ENCODE data around the gene RYR3. TPM values are rescaled to one million over a fixed set of nuclear protein-coding genes. Genes with fewer than 3 reads are reported as not detected.

RYR3 gene
- total RNA-seq, 1 donor from 2014 or later: 21.2 TPM

GRCh38 chr15:33378866-33379480 lies 68.2 kb downstream of the RYR3 start:
- no peak for FAIRE-seq
- DNase-seq (ENCODE audit: low spot score in 2 of 2): no peak

- FAIRE-seq (no peak), DNase-seq (ENCODE audit: low spot score in 2 of 2) (no peak)
Measured at GRCh38 chr15:33380406-33380805, 69.6 kb downstream of the RYR3 start.

GRCh38 chr15:33382491-33382890 lies 71.7 kb downstream of the RYR3 start:
- DNase-seq (ENCODE audit: low spot score in 2 of 2): no peak
- no peak for FAIRE-seq

GRCh38 chr15:33384307-33384706 lies 73.5 kb downstream of the RYR3 start:
- DNase-seq (ENCODE audit: low spot score in 2 of 2) (no peak), FAIRE-seq (peak; percentile 48)

GRCh38 chr15:33392453-33392852 lies 81.7 kb downstream of the RYR3 start:
- no peak for DNase-seq (ENCODE audit: low spot score in 2 of 2)
- FAIRE-seq: no peak

- no peak for DNase-seq (ENCODE audit: low spot score in 2 of 2)
- no peak for FAIRE-seq
Measured at GRCh38 chr15:33393546-33393945, 82.8 kb downstream of the RYR3 start.

- no peak for FAIRE-seq
- DNase-seq (ENCODE audit: low spot score in 2 of 2): no peak
Measured at GRCh38 chr15:33395321-33395720, 84.6 kb downstream of the RYR3 start.

- no peak for DNase-seq (ENCODE audit: low spot score in 2 of 2)
- FAIRE-seq: no peak
Measured at GRCh38 chr15:33395846-33396245, 85.1 kb downstream of the RYR3 start.

GRCh38 chr15:33396475-33396874 lies 85.7 kb downstream of the RYR3 start:
- DNase-seq (ENCODE audit: low spot score in 2 of 2): no peak

GRCh38 chr15:33398555-33398954 lies 87.8 kb downstream of the RYR3 start:
- no peak for DNase-seq (ENCODE audit: low spot score in 2 of 2)
- FAIRE-seq: no peak

More at GRCh38 chr15:33396475-33396874, 85.7 kb downstream of the RYR3 start:
- no peak for FAIRE-seq

GRCh38 chr15:33400941-33401340 lies 90.2 kb downstream of the RYR3 start:
- DNase-seq (ENCODE audit: low spot score in 2 of 2) (no peak), FAIRE-seq (no peak)

- FAIRE-seq (no peak), DNase-seq (ENCODE audit: low spot score in 2 of 2) (no peak)
Measured at GRCh38 chr15:33402600-33402999, 91.8 kb downstream of the RYR3 start.

GRCh38 chr15:33405096-33405495 lies 94.3 kb downstream of the RYR3 start:
- no peak for FAIRE-seq

GRCh38 chr15:33411596-33412540 lies 101.1 kb downstream of the RYR3 start:
- DNase-seq (ENCODE audit: low spot score in 2 of 2): no peak
- no peak for FAIRE-seq

More at GRCh38 chr15:33405096-33405495, 94.3 kb downstream of the RYR3 start:
- no peak for DNase-seq (ENCODE audit: low spot score in 2 of 2)

GRCh38 chr15:33419701-33420100 lies 108.9 kb downstream of the RYR3 start:
- no peak for FAIRE-seq
- no peak for DNase-seq (ENCODE audit: low spot score in 2 of 2)

GRCh38 chr15:33424025-33424424 lies 113.3 kb downstream of the RYR3 start:
- FAIRE-seq: no peak
- no peak for DNase-seq (ENCODE audit: low spot score in 2 of 2)

GRCh38 chr15:33425142-33425541 lies 114.4 kb downstream of the RYR3 start:
- no peak for FAIRE-seq

GRCh38 chr15:33430577-33430976 lies 119.8 kb downstream of the RYR3 start:
- no peak for FAIRE-seq

More at GRCh38 chr15:33425142-33425541, 114.4 kb downstream of the RYR3 start:
- DNase-seq (ENCODE audit: low spot score in 2 of 2): no peak

GRCh38 chr15:33433821-33434220 lies 123.1 kb downstream of the RYR3 start:
- DNase-seq (ENCODE audit: low spot score in 2 of 2) (no peak), FAIRE-seq (no peak)

More at GRCh38 chr15:33430577-33430976, 119.8 kb downstream of the RYR3 start:
- no peak for DNase-seq (ENCODE audit: low spot score in 2 of 2)

- DNase-seq (ENCODE audit: low spot score in 2 of 2): no peak
- FAIRE-seq: no peak
Measured at GRCh38 chr15:33438396-33438795, 127.6 kb downstream of the RYR3 start.

GRCh38 chr15:33440900-33441299 lies 130.1 kb downstream of the RYR3 start:
- DNase-seq (ENCODE audit: low spot score in 2 of 2): no peak
- FAIRE-seq: no peak

GRCh38 chr15:33442449-33442848 lies 131.7 kb downstream of the RYR3 start:
- no peak for FAIRE-seq
- DNase-seq (ENCODE audit: low spot score in 2 of 2): no peak

Measured in frontal cortex (tissue), 4 donors.